Activated CD8-positive, alpha-beta memory T cell treated with anti-CD3 and anti-CD28 coated beads, Interleukin-2, amount 50 U/mL, for 1 hour (primary cell): ENCODE data around the gene TTC9B.

ENCODE experiments used
- DNase-seq: peaks from one replicate; pipeline ENCODE4 v3.0.0-alpha.2; 2020; ENCODE audit errors: extremely low read depth

TTC9B gene

DNA sequence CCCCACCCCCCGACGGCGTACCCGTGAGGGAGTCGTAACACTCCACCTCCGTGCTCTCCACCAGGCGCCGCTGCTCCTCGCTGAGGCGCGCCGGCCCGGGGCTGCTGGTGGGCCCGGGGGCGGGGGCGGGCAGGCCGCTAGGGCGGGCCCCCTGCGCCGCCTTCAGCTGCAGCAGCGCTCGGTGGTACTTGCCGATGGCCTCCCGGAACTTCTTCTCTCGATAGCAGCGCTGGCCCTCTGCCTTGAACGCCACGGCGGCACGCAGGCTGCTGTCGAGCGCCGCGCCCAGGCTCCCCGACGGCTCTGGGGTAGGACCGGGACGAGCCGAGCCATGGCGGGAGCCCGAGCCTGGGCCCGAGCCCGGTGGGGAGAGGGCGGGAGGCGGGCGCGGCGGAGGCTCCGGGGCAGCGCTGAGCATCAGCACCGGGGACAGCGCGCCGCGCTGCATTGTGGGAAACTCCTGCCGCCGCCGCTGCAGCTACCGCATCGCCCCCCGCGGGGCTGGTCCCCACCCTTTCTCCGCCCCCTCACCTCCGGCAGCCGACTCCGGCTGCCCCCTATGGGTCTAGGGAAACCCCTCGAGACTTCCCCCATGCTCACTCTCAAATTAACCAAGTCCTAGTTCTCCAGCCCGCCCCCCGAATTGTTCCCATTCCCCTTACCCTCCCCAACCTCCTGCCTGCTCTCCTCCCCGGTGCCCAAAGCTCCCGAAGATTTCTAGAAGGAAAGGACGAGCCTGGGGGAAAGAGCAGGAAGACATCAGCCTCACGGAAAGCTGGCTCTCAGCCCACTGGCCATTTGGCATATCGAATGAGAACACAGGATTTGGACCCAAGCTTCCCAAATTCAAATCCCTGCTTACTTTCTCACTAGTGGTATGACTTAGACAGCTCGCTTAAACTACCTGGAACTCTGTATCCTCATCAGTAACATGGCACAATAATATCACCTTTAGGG lies at the start of gene TTC9B:
Gene TTC9B (minus strand): TSS at position 451 of the 957 bp plus-strand sequence. CDS start 3 bp downstream, at position 448.
- DNase-seq: no peak

DNA sequence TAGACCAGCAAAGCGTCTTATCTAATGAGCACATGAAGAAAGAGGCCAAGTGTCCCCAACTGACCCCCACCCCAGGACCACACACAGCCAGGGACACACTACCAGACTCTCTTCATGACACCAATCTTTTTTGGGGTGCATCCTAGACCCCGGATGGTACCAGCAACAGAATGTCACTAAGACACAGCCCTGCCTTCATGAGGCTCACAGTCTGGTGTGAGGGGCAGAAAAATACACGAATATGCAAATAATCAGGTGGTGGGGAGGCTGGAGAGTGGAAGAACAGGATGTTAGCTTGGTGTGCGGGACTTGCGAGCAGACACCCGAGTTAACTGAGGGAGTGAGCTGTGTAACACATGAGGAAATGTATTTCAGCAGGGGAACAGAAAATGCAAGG lies 49.4 kb upstream of the TTC9B start:
- DNase-seq: no peak

- DNase-seq: no peak
These were observed 48.9 kb upstream of the TTC9B start for GRCh38 chr19:40266912-40267600.

DNA sequence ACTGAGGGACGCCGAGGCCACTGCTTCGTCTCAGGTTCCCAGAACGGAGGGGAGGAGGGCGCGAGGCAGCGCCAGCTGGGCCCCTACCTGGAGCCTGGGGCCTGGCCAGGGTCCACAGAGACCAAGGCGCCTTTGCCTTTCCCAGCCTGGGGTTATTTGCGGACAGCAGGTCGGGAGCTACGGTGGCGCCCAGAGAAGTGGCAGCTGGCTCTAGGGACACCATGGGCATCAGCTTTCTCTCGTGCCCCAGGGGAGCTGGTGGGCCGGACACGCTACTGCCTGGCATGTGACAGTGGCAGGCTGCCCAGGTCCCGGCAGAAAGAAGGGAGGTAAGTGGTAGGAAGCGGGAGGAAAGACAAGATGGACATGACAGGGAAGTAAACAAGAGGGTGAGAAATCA lies 47.9 kb upstream of the TTC9B start:
- no peak for DNase-seq

DNA sequence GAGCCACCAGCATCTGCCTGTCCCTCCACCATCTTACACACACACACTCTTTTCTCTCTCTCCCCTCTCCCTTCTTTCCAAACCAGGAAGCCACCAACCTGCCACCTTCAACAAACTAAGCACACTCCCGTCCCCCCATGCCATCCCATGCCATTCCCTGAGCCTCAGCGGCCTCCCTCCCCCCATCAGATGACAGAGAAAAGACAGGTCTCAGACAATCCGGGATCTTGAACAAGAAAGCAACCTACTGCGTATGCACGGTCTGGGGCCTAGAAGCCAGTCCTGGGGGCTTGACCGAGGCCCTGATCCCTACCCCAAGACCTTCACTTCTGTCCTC lies 47.5 kb upstream of the TTC9B start:
- DNase-seq: no peak

DNA sequence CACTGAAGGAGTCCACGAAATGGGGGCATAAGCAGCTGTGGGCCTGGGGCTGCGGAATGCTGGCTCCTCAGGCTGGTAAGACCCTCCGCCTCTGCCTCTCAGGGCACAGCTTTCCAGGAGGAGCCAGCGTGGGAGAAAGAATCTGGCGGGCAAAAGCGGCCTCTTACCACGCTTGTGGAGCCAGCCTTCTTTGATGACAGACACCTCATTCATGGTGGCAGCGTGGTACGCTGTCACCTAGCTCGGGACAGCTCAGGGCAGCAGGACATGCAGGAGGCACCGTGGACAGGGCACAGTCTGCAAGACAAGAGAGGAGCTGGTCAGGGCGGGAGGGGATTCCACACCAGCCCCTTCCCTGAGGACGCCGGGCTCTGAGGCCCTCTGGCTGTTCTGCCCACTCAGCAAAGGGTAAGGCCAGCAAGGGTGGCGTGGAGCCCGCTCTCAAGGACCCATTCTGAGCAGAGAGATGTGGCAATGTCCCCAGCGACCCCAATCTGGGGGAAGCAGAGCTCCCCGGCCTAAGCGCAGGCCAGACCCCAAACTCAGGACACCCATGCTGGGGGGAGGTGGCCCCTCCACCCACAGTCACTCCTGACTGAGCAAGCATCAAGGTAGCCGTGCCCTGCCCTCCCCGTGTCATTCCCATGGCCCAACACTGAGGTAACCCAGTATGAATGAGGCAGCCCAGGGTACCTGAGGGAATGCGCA lies 47.0 kb upstream of the TTC9B start:
- DNase-seq: no peak

- no peak for DNase-seq
These were observed 46.3 kb upstream of the TTC9B start for GRCh38 chr19:40264314-40265054.

DNA sequence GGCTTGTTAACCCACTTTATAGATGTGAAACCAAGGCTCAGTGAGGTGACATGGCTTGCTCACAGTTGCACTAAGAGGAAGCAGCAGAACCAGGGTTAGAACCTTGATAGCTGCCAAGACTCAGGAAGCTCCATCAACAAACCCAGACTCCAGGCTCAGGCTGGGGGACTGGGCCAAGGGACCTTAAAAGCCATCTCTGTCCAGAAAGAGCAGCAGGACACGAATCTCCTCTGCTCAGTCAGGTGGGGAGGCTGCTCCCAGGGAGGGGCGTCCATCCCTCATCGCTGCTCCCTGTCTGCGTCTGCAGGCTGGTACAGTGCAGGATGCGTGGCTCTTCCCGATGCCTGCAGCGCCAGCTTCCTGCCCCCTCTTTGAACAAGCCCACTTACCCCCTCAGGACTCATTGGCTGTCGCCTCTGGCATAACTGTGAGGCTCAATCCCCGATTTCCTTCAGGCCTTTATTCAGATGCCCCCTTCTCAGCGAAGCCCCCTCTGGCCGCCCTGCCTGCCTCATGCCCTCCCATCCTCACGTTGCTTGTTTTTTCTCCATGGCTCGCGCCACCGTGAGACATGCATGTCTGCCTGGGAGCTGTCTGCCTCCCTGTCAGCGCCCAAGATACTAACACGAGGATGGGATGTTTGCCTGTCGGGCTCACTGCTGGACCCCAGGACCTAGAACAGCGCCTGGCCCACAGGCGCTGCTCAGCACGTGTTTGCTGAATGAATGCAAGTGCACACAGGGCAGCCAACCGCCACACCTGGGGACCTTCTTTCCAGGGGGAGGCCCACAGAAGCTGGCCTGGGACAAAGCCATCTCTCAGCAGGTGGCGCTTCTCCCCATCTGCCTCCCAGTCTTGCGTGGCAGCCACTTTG lies 45.5 kb upstream of the TTC9B start:
- no peak for DNase-seq

DNA sequence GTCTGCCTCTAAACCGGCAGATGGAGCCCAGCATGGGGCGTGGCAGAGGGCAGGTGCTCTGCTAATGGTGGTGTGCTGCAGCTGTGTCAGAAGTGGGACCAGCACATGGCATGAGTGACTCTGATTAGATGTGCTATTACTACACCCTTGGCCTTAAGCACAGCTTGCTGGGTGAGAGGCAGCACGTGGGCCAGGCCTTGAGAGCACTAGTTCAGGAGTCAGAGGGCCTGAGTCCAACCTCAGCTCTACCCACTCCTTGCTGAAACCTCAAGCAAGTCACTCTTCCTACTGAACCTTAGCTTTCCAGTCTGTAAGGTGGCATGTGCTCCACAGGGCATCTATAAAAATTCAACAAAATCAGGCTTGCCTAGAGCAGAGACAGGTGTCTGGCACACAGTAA lies 44.2 kb upstream of the TTC9B start:
- DNase-seq: no peak

DNA sequence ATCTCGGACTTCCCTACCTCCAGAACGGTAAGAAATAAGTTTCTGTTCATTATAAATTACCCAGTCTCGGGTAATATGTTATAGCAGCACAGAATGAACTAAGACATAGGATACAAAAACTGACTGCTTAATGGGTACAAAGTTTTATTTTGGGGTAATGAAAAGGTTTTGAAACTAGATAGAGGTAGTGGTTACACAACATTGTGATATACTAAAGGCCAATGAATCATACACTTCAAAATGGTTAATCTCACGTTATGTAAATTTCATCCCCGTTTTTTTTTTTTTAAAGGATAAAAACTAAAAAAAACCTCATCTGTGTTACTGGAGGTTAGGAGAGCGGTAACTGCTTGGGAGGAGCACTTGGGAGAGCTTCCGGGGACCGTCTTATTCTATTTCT lies 43.4 kb upstream of the TTC9B start:
- no peak for DNase-seq

GRCh38 chr19:40257096-40257517 lies 38.9 kb upstream of the TTC9B start:
- no peak for DNase-seq

DNA sequence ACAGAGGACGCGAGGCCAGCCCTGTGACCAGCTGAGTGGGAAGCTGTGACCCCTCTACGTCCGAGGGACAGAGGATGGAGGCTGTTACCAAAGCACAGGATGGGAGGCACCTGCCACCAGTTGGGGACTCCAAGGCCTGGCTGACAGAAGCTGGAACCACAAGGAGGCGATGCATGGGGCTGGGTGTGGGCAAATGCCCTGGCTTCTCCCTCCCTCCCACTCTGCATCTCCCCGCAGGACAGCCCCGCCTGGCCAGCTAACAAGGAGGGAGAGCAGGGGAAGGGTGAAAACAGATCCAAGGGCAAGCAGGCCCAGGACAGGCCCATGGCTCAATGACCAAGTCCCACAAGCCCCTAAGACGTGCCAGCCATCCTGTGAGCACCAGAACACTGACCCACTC lies 38.3 kb upstream of the TTC9B start:
- DNase-seq: no peak

DNA sequence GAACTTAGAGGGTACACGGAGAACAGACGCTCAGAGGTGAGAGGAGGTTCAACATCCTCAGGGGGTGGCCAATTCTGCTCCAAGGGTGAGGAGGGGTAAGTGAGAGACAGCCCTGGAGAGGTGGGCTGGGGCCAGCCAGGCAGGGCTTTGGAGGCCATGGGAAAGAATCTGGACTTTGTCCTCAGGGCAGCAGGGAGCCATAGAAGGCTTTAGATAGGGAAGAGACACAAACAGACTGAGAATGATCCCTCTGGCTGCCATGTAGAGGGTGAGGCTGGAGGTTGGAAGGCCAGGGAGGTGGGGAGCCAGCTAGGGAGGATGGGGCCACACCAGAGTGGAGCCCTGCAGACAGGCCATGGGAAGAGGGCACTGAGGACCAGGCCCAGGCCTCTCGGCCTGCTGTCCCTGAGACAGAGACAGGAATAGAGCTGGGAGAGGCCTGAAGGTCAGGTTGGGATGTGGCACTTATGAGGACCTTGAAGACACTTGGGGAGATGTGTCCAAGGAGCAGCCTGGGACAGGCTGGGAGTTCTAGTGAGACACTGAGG lies 37.5 kb upstream of the TTC9B start:
- DNase-seq: no peak

DNA sequence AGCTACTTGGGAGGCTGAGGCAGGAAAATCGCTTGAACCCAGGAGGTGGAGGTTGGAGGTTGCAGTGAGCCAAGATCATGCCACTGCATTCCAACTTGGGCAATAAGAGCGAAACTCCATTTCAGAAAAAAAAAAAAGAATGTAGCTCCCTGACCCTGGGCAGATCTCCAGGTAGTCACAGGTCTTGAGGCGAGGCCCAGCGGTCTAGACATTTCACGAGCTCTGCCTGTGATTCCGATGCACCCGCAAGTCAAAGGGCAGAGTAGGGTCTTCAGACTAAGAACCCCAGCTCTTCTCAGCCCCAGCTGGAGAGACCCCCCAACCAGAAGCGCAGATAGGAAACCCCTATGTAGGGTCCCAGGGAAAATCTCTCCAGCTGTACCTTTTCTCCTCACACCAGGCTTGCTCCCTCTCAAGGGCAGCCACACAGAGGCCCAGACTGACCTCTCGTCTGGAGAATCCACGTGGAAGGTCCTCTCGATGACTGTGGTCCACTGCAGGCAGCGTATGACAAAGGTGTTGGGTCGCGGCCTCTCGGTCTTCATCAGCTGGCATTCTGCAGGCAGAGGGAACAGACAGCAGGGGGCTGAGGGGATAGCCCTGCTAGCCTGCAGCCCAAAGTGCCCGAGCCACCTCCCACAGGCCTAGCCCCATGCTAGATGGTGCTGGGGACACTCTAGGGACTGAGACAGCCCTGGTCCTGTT lies 36.7 kb upstream of the TTC9B start:
- no peak for DNase-seq

DNA sequence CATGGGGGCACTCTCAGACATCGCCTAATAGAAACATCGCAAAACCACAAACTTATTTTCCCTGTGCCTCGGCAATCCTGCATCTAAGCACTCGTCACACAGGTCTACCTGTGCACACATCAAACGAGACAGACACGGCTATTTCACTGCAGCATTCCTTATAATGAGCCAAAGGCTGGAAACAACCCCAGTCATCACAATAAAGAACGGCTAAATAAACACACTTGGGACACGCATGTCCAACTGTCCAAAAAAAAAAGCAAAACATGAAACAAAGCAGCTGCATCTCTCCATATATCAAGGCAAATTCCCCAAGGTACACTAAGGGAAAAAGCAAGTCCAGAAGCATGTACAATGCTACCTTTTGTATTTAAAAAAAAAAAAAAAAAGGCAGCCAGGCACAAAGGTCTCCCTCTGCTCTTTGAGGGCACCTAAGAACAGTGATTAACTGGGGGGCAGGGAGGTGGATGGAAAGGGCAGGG lies 35.5 kb upstream of the TTC9B start:
- no peak for DNase-seq

GRCh38 chr19:40252395-40252794 lies 34.2 kb upstream of the TTC9B start:
- DNase-seq: no peak

DNA sequence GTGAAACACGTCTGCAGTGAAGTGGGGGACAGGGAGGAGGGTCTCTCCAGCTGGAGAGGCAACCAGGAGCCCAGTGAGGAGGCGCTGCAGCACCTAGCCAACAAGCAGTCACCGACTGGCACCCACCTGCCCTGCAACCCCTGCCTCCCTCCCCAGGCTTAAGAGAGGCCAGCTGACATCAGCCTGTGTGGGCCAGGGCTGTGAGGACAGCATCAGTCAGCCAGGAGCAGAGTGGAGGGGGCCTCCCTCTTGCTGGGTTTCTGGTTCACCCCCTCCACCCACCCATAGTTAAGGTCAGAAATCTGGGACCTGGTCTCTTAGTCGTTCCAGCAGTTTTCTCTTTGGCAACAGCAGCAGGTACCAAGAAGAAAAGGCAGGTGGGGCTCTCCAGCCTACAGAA lies 33.8 kb upstream of the TTC9B start:
- no peak for DNase-seq

GRCh38 chr19:40251244-40251643 lies 33.1 kb upstream of the TTC9B start:
- no peak for DNase-seq

- no peak for DNase-seq
These were observed 31.6 kb upstream of the TTC9B start for GRCh38 chr19:40249781-40250180.

GRCh38 chr19:40249201-40249600 lies 31.0 kb upstream of the TTC9B start:
- no peak for DNase-seq
